LNCAP (cell line): ENCODE results near the gene AQP2.

Experiments used
- CTCF ChIP-seq: fragments of 450-650 bp; IDR thresholded peaks from 2 replicates; pipeline ENCODE4 v1.5.1; 2017; ENCODE audit warnings: mild to moderate bottlenecking

Gene AQP2

GRCh38 chr12:49904601-49905000, 45.9 kb upstream of the AQP2 start:
- TF ChIP-seq CTCF: no peak

GRCh38 chr12:49905718-49906314, 44.7 kb upstream of the AQP2 start:
- TF ChIP-seq CTCF: no peak

- no peak for TF ChIP-seq CTCF
These were observed 43.2 kb upstream of the AQP2 start for GRCh38 chr12:49907352-49907751.

- no peak for TF ChIP-seq CTCF
These were observed 41.2 kb upstream of the AQP2 start for GRCh38 chr12:49909356-49909755.

GRCh38 chr12:49909826-49910225, 40.7 kb upstream of the AQP2 start:
- no peak for TF ChIP-seq CTCF

- no peak for TF ChIP-seq CTCF
These were observed 40.0 kb upstream of the AQP2 start for GRCh38 chr12:49910331-49911212.

- no peak for TF ChIP-seq CTCF
These were observed 39.3 kb upstream of the AQP2 start for GRCh38 chr12:49911213-49911605.
